H1 (cell line): ENCODE results near the gene DYRK1A. TPM values are rescaled to one million over a fixed set of nuclear protein-coding genes. Genes with fewer than 3 reads are reported as not detected.

Source experiments
- ASH2L ChIP-seq: fragments of 200-600, 300-600 bp; sonication (generic); IDR thresholded peaks from one replicate; pipeline ENCODE4 v1.7.1; 2017; ENCODE audit warnings: low read length
- polyA plus RNA-seq, 7 experiments: library from polyadenylated mRNA; depleted of rRNA in 3 of 7; stranded (reverse) in 5 of 7; unstranded in 2 of 7; fragments of >200 nt in 5 of 7; fragments of 200-250 nt in 2 of 7; gene quantifications; 1 replicate in 5 of 7; 2 replicates in 1 of 7; 4 replicates in 1 of 7; pipeline versions ENCODE4 v1.2.1 to v1.2.3, GENCODE V29; 2011 to 2013; ENCODE audit warnings: missing spikeins in 2 of 7, mixed read lengths in 2 of 7
- total RNA-seq: library from RNA; stranded (reverse); fragmentation: NEBNext Ultra II Directional; extraction: Animal tissue kit (Norgen Biotek cat#: 25700); gene quantifications from 2 replicates; pipeline ENCODE4 v1.2.1, GENCODE V29; 2021

The DYRK1A gene
- total and polyA plus RNA-seq, 2 of the 8 experiments (the other 6 are each of a cell fraction or from before 2014, with no cell fraction given), result 61.1 to 62.2 TPM

DNA sequence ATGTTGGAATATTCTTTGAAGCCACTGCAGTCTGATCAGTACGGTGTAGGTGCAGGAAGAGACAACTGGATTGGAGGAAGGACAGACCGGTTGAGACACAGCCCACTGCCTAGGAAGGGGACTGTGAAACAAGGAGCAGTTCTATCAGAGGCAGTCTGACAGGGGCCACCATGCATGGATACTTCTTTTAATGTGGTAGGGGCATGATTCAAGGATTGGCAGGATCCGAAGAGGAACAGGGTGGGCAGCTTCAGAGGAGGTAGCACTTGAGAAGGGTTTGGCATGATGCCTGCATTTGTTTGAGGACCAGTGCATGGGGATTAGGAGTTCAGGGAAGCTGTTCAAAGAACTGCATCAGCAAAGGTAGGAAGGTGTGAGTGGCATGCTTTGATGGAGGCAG lies 167.9 kb downstream of the DYRK1A start (continued):
- TF ChIP-seq ASH2L, result no peak
